ENCODE measurements around the gene GTF2H1.

The GTF2H1 gene

DNA sequence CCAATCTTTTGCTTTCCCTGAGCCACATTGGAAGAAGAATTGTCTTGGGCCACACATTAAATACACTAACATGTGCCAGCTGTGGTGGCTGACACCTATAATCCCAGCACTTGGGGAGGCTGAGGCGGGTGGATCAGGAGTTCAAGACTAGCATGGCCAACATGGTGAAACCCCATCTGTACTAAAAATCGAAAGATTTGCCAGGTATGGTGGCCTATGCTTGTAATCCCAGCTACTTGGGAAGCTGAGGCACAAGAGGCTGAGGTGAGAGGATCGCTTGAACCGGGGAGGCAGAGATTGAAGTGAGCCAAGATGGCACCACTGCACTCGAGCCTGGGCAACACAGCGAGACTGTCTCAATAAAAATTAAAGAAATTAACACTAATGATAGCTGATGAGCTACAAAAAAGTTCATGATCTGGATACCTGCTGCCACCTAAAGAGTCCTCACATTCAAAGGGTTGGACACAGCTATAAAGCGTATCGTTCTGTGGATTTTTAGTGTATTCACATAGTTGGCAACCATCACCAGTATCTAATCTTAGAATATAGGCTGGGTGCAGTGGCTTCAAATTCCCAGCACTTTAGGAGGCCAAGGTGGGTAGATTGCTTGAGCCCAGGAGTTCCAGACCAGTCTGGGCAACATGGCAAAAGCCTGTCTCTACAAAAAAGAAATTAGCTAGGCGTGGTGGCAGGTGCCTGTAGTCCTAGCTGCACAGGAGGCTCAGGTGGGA lies 86.4 kb downstream of the GTF2H1 start:
- Histone ChIP-seq H3K79me2 (ENCODE audit: insufficient read depth, low read length) (no peaks in the 10 kb centered on the region), H3K4me1 (ENCODE audit: insufficient read depth, low read length, severe bottlenecking) (no peaks in the 10 kb centered on the region), H3K4me3 (ENCODE audit: low read depth, low read length, poor library complexity, severe bottlenecking) (no peak overlapping the region), H3K27ac (ENCODE audit: low read depth, low read length, poor library complexity, severe bottlenecking) (no peak overlapping the region), H3K36me3 (ENCODE audit: insufficient read depth, low read length) (peaks cover 49% of the 10 kb centered on the region), H3F3A (ENCODE audit: insufficient read depth, low read length) (peaks cover 8% of the 10 kb centered on the region; the same call in 1 of the 2 replicates), H3K9me2 (ENCODE audit: low read depth, low read length) (no peaks in the 10 kb centered on the region), H3K4me2 (ENCODE audit: low read length) (no peak overlapping the region), H3K27me3 (ENCODE audit: insufficient read depth, low read length) (no peaks in the 10 kb centered on the region), H3K9me3 (ENCODE audit: low read length) (no peaks in the 10 kb centered on the region), H4K20me1 (ENCODE audit: insufficient read depth, low read length) (no peaks in the 10 kb centered on the region), H3K9ac (ENCODE audit: low read length) (no peak overlapping the region), H2AFZ (ENCODE audit: low read length) (no peak overlapping the region)
- TF ChIP-seq, protein P1, sequence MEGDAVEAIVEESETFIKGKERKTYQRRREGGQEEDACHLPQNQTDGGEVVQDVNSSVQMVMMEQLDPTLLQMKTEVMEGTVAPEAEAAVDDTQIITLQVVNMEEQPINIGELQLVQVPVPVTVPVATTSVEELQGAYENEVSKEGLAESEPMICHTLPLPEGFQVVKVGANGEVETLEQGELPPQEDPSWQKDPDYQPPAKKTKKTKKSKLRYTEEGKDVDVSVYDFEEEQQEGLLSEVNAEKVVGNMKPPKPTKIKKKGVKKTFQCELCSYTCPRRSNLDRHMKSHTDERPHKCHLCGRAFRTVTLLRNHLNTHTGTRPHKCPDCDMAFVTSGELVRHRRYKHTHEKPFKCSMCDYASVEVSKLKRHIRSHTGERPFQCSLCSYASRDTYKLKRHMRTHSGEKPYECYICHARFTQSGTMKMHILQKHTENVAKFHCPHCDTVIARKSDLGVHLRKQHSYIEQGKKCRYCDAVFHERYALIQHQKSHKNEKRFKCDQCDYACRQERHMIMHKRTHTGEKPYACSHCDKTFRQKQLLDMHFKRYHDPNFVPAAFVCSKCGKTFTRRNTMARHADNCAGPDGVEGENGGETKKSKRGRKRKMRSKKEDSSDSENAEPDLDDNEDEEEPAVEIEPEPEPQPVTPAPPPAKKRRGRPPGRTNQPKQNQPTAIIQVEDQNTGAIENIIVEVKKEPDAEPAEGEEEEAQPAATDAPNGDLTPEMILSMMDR (IDR thresholded peaks at IDR 0.05; ENCODE audit: low read length), result no peak
- TF ChIP-seq EZH2 (IDR thresholded peaks at IDR 0.05; ENCODE audit: borderline replicate concordance, low read length), result no peak

DNA sequence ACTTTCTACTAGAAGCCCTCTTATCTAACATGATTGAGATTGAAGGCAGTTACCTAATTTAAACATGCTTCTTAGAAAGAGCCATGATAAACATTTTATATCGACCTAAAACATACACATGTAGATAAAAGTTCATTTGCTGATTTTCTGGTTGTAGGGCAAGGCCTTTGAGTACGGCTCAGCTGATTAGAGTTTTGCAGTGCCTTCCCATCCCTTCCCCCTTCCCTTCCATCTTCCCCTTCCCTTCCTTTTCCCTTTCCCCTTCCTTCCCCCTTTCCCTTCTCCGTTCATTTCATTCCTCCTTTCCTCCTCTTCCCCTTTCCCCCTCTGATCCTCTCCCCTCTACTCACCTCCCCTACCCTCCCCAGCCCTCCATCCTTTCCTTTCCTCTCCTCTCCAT lies 94.1 kb downstream of the GTF2H1 start:
- no peak overlapping the region for H3K9ac ChIP-seq (ENCODE audit: low read length)
- H3K9me2 ChIP-seq (ENCODE audit: low read depth, low read length), result no peaks in the 10 kb centered on the region
- no peaks in the 10 kb centered on the region for H3K27me3 ChIP-seq (ENCODE audit: insufficient read depth, low read length)
- no peaks in the 10 kb centered on the region for H4K20me1 ChIP-seq (ENCODE audit: insufficient read depth, low read length)
- no peak overlapping the region for H3K27ac ChIP-seq (ENCODE audit: low read depth, low read length, poor library complexity, severe bottlenecking)
- no peak overlapping the region for H3K4me2 ChIP-seq (ENCODE audit: low read length)
- H3K9me3 ChIP-seq (ENCODE audit: low read length), result no peaks in the 10 kb centered on the region
- H3K4me3 ChIP-seq (ENCODE audit: low read depth, low read length, poor library complexity, severe bottlenecking), result no peak overlapping the region
- no peaks in the 10 kb centered on the region for H3K36me3 ChIP-seq (ENCODE audit: insufficient read depth, low read length)
- TF ChIP-seq EZH2 (IDR thresholded peaks at IDR 0.05; ENCODE audit: borderline replicate concordance, low read length), result no peak
- TF ChIP-seq, protein P1 (IDR thresholded peaks at IDR 0.05; ENCODE audit: low read length), result no peak
- H3F3A ChIP-seq (ENCODE audit: insufficient read depth, low read length), result no peaks in the 10 kb centered on the region
- no peaks in the 10 kb centered on the region for H3K79me2 ChIP-seq (ENCODE audit: insufficient read depth, low read length)
- H2AFZ ChIP-seq (ENCODE audit: low read length), result no peak overlapping the region
- H3K4me1 ChIP-seq (ENCODE audit: insufficient read depth, low read length, severe bottlenecking), result peaks cover 5% of the 10 kb centered on the region
